Fibroblast of skin of scalp (primary cell): ENCODE data around the gene ANO4.
"Not testable (repeated sequence)": the region's sequence is repeated elsewhere in the genome, so short reads cannot be mapped to it uniquely, and the experiment has no call there.

Source experiments
- DNase-seq: peaks from one replicate; pipeline ENCODE4 v3.0.0-alpha.2; 2013

Gene ANO4

GRCh38 chr12:100875771-100876170, 81.2 kb downstream of the ANO4 start:
- no peak for DNase-seq

- no peak for DNase-seq
These were observed 83.2 kb downstream of the ANO4 start for GRCh38 chr12:100877776-100878175.

- DNase-seq: no peak
These were observed 100.6 kb downstream of the ANO4 start for GRCh38 chr12:100895192-100895591.

GRCh38 chr12:100896192-100896591, 101.6 kb downstream of the ANO4 start:
- DNase-seq: no peak

- DNase-seq: no peak
These were observed 102.7 kb downstream of the ANO4 start for GRCh38 chr12:100897240-100897639.

- DNase-seq: no peak
These were observed 104.7 kb downstream of the ANO4 start for GRCh38 chr12:100899301-100899700.

- no peak for DNase-seq
These were observed 106.2 kb downstream of the ANO4 start for GRCh38 chr12:100900808-100901207.

GRCh38 chr12:100901266-100901665, 106.7 kb downstream of the ANO4 start:
- DNase-seq: no peak

GRCh38 chr12:100904270-100904669, 109.7 kb downstream of the ANO4 start:
- DNase-seq: no peak

GRCh38 chr12:100908501-100908900, 113.9 kb downstream of the ANO4 start:
- DNase-seq: no peak

- DNase-seq: no peak
These were observed 119.5 kb downstream of the ANO4 start for GRCh38 chr12:100913872-100914592.

- DNase-seq: no peak
These were observed 124.5 kb downstream of the ANO4 start for GRCh38 chr12:100919116-100919515.

- DNase-seq: no peak
These were observed 125.9 kb downstream of the ANO4 start for GRCh38 chr12:100920493-100920892.

- no peak for DNase-seq
These were observed 132.2 kb downstream of the ANO4 start for GRCh38 chr12:100926669-100927248.

GRCh38 chr12:100927826-100928225, 133.2 kb downstream of the ANO4 start:
- peak; percentile 47 for DNase-seq

- DNase-seq: no peak
These were observed 138.0 kb downstream of the ANO4 start for GRCh38 chr12:100932571-100932970.

GRCh38 chr12:100933531-100933930, 139.0 kb downstream of the ANO4 start:
- DNase-seq: not testable (repeated sequence)

GRCh38 chr12:100935929-100936328, 141.4 kb downstream of the ANO4 start:
- no peak for DNase-seq

GRCh38 chr12:100936661-100937060, 142.1 kb downstream of the ANO4 start:
- no peak for DNase-seq

GRCh38 chr12:100940503-100940902, 145.9 kb downstream of the ANO4 start:
- DNase-seq: no peak

- DNase-seq: no peak
These were observed 148.6 kb downstream of the ANO4 start for GRCh38 chr12:100942984-100943749.

- DNase-seq: no peak
These were observed 157.2 kb downstream of the ANO4 start for GRCh38 chr12:100951756-100952155.

GRCh38 chr12:100953217-100953616, 158.6 kb downstream of the ANO4 start:
- no peak for DNase-seq

GRCh38 chr12:100953677-100954076, 159.1 kb downstream of the ANO4 start:
- no peak for DNase-seq
